ENCODE results near the gene IRAK2. TPM values are rescaled to one million over a fixed set of nuclear protein-coding genes. Genes with fewer than 3 reads are reported as not detected.
A peak's percentile ranks its signal among the peaks of the same experiment; 100 is the strongest.

The IRAK2 gene
- total RNA-seq, 2 experiments from 2014 or later: 1.4 TPM

DNA sequence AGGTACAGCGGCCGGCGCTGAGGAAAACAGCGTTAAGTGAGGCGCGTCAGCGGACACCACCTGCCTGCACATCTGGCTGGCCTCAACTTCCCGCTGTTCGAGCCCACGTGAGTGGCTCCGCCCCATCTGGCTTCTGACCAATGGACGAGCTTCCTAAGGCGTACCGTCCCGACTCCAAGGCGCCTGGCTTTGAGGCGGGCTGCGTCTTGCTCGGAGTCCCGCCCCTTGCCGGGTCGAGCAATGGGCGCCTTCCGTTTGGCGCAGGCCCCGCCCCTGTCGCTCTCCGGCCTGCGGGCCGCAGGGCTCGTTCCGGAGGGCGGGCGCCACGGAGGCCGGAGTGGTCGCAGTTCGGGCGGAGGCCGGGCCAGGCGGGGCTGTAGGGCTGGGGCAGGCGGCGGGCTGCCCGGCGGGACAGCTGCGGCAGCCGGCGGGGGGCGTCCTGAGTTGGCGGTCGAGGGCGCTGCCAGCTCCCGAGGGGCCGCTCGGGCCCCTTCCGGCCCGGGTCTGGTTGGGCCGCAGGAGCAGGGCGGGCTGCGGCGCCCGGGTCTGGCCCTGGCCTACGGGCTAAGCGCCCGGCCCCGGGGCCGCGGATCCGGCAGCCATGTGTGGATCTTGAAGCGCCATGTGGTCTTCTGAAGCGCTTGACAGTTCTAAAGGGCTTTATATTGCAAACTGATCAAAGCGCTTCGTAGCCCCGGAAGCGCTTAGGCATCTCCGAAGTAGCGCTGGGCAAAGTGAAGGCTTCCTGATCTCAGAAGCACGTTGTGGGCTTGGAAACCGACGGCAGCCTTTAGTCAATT, 83.7 kb downstream of the IRAK2 start, which contains the start of gene TATDN2:
Gene TATDN2, plus strand, starts transcription at position 276 of the 800 bp plus-strand sequence. CDS start 742 bp downstream, outside the sequence.
- H3K9me3 ChIP-seq (ENCODE audit: low read length): peaks cover 22% of the 10 kb centered on the region; the same call in 1 of the 2 replicates
- POLR2A ChIA-PET: interaction anchor here (0.6 to 1.9 kb wide), 11 partner anchors 14 to 163 kb away, joined by 3 to 12 read pairs (median 4); no protein-coding TSS in a partner anchor
- no peaks in the 10 kb centered on the region for H3K9me2 ChIP-seq (ENCODE audit: insufficient read depth, low read length)
- CTCF ChIA-PET (ENCODE audit: unreplicated experiment): interaction anchor here (0.8 to 1.3 kb wide), 4 partner anchors 22 to 818 kb away, joined by 3 to 5 read pairs (median 4); partner anchors contain the start of gene IRAK2
- no TSS peak for BruUV-seq (replicated peaks)
- peaks cover 16% of the 10 kb centered on the region; the same call in 1 of the 2 replicates for H4K20me1 ChIP-seq (ENCODE audit: insufficient read depth, low read length)
- peak; percentile 100 for DNase-seq (ENCODE audit: low spot score)
- H3K4me1 ChIP-seq (ENCODE audit: insufficient read depth, low read length, poor library complexity, severe bottlenecking): peaks cover 21% of the 10 kb centered on the region
- intact Hi-C loops (cut with micrococcal nuclease; ENCODE audit: unreplicated experiment): loop anchor here (1.0 to 2.0 kb wide), 5 partner anchors 22 to 262 kb away; partner anchors contain the start of genes EMC3, FANCD2 and SEC13
- peak within 1 kb of the TSS; percentile 82 for H3K27ac ChIP-seq (ENCODE audit: low read depth, low read length, poor library complexity, severe bottlenecking)
- H3K4me2 ChIP-seq (ENCODE audit: low read length): peak within 1 kb of the TSS; percentile 95
- H3K36me3 ChIP-seq (ENCODE audit: insufficient read depth, low read length): peaks cover 48% of the 10 kb centered on the region
- H3K79me2 ChIP-seq (ENCODE audit: insufficient read depth, low read depth, low read length): peaks cover 44% of the 10 kb centered on the region
- H2AFZ ChIP-seq (ENCODE audit: low read length): peak within 1 kb of the TSS; percentile 69; the same call in 1 of the 2 replicates
- TF ChIP-seq EZH2phosphoT487 (IDR thresholded peaks at IDR 0.05; ENCODE audit: borderline replicate concordance, low read depth, low read length): no peak
- TF ChIP-seq, protein P1, sequence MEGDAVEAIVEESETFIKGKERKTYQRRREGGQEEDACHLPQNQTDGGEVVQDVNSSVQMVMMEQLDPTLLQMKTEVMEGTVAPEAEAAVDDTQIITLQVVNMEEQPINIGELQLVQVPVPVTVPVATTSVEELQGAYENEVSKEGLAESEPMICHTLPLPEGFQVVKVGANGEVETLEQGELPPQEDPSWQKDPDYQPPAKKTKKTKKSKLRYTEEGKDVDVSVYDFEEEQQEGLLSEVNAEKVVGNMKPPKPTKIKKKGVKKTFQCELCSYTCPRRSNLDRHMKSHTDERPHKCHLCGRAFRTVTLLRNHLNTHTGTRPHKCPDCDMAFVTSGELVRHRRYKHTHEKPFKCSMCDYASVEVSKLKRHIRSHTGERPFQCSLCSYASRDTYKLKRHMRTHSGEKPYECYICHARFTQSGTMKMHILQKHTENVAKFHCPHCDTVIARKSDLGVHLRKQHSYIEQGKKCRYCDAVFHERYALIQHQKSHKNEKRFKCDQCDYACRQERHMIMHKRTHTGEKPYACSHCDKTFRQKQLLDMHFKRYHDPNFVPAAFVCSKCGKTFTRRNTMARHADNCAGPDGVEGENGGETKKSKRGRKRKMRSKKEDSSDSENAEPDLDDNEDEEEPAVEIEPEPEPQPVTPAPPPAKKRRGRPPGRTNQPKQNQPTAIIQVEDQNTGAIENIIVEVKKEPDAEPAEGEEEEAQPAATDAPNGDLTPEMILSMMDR (conservative IDR thresholded peaks at IDR 0.05; ENCODE audit: low read length): peak; percentile 26; the same call in 1 of the 2 replicates
- H3K4me3 ChIP-seq (ENCODE audit: low read depth, low read length, poor library complexity, severe bottlenecking): peak within 1 kb of the TSS; percentile 88

DNA sequence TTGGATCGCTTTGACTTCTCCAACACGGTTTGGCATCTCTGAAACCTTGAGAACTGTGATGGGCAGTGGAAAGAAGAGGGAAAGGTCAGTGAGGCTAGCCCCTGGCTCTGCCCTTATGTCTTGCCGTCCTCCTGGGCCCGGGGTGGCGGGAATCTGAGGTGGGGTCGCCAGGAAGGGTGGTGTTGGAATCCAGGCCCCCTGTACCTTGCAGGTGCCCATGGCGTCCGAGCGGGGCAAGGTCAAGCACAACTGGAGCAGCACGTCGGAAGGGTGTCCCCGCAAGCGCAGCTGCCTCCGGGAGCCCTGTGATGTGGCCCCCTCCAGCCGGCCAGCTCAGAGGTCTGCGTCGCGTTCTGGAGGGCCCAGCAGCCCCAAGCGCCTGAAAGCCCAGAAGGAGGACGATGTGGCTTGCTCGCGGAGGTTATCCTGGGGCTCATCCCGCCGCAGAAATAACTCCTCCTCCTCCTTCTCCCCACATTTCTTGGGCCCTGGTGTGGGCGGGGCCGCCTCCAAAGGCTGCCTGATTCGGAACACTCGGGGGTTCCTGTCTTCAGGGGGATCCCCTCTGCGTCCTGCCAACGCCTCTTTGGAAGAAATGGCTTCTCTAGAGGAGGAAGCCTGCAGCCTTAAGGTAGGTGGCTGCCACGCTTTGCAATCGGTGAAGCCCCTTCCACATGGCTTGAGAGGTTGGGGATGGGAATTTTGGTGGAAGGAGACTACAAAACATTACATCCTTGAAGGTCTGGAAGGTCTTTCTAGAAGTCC, 84.4 kb downstream of the IRAK2 start:
- peak overlapping the region; percentile 13; the same call in 1 of the 2 replicates for H2AFZ ChIP-seq (ENCODE audit: low read length)
- peaks cover 55% of the 10 kb centered on the region for H3K36me3 ChIP-seq (ENCODE audit: insufficient read depth, low read length)
- peaks cover 16% of the 10 kb centered on the region; the same call in 1 of the 2 replicates for H4K20me1 ChIP-seq (ENCODE audit: insufficient read depth, low read length)
- BruUV-seq (replicated peaks): no TSS peak
- DNase-seq (ENCODE audit: low spot score): peak; percentile 48
- no peaks in the 10 kb centered on the region for H3K9me2 ChIP-seq (ENCODE audit: insufficient read depth, low read length)
- peaks cover 22% of the 10 kb centered on the region; the same call in 1 of the 2 replicates for H3K9me3 ChIP-seq (ENCODE audit: low read length)
- POLR2A ChIA-PET: interaction anchor here (1.2 to 1.9 kb wide), 2 partner anchors 14 to 54 kb away, joined by 4 to 8 read pairs; no protein-coding TSS in a partner anchor
- intact Hi-C loops (cut with micrococcal nuclease; ENCODE audit: unreplicated experiment): loop anchor here (1.0 to 2.0 kb wide), 5 partner anchors 23 to 263 kb away; partner anchors contain the start of genes EMC3, FANCD2 and SEC13
- H3K27ac ChIP-seq (ENCODE audit: low read depth, low read length, poor library complexity, severe bottlenecking): peak overlapping the region; percentile 82
- TF ChIP-seq, protein P1 (conservative IDR thresholded peaks at IDR 0.05; ENCODE audit: low read length): no peak
- TF ChIP-seq EZH2phosphoT487 (IDR thresholded peaks at IDR 0.05; ENCODE audit: borderline replicate concordance, low read depth, low read length): no peak
- H3K4me2 ChIP-seq (ENCODE audit: low read length): peak overlapping the region; percentile 95
- H3K79me2 ChIP-seq (ENCODE audit: insufficient read depth, low read depth, low read length): peaks cover 52% of the 10 kb centered on the region
- CTCF ChIA-PET (ENCODE audit: unreplicated experiment): interaction anchor here (0.8 kb wide), 1 partner anchor 819 kb away, joined by 3 read pairs; no protein-coding TSS in a partner anchor
- peak overlapping the region; percentile 88 for H3K4me3 ChIP-seq (ENCODE audit: low read depth, low read length, poor library complexity, severe bottlenecking)
- peaks cover 21% of the 10 kb centered on the region for H3K4me1 ChIP-seq (ENCODE audit: insufficient read depth, low read length, poor library complexity, severe bottlenecking)

All from OCI-LY7 (cell line).